SK-N-SH (cell line): Measurements from ENCODE around the gene F9.

Experiments used
- CTCF ChIP-seq: fragments of 200-600 bp; sonication (generic); IDR thresholded peaks from 2 replicates; pipeline ENCODE4 v1.6.1; 2017; ENCODE audit warnings: antibody characterized with exemption, mild to moderate bottlenecking, moderate library complexity
- ELF1 ChIP-seq: IDR thresholded peaks from 2 replicates; pipeline ENCODE4 v1.4.0; 2012
- EZH2phosphoT487 ChIP-seq: fragments of 200-600 bp; sonication (generic); IDR thresholded peaks from 2 replicates; pipeline ENCODE4 v1.6.1; 2017; ENCODE audit warnings: low read depth, mixed run types, mild to moderate bottlenecking, antibody characterized with exemption, moderate library complexity, borderline replicate concordance
- FOXM1 ChIP-seq: IDR thresholded peaks from 2 replicates; pipeline ENCODE4 v1.4.0; 2012; ENCODE audit warnings: low read depth, mild to moderate bottlenecking
- MAX ChIP-seq: IDR thresholded peaks from 2 replicates; pipeline ENCODE4 v1.4.0; 2012; ENCODE audit warnings: low read depth
- NFIC ChIP-seq: IDR thresholded peaks from 2 replicates; pipeline ENCODE4 v1.4.0; 2012; ENCODE audit warnings: borderline replicate concordance
- RAD21 ChIP-seq: IDR thresholded peaks from 2 replicates; pipeline ENCODE4 v1.6.1; 2012; ENCODE audit warnings: mild to moderate bottlenecking, low read length
- SIN3A ChIP-seq: IDR thresholded peaks from 2 replicates; pipeline ENCODE4 v1.6.1; 2012; ENCODE audit warnings: low read depth, mild to moderate bottlenecking, low read length, moderate library complexity, borderline replicate concordance
- TAF1 ChIP-seq: IDR thresholded peaks from 2 replicates; pipeline ENCODE4 v1.6.1; 2012; ENCODE audit warnings: low read depth, mild to moderate bottlenecking, low read length, moderate library complexity, borderline replicate concordance
- USF1 ChIP-seq: IDR thresholded peaks from 2 replicates; pipeline ENCODE4 v1.4.0; 2012; ENCODE audit warnings: low read depth, borderline replicate concordance
- USF2 ChIP-seq: fragments of 150-350 bp; IDR thresholded peaks from 2 replicates; pipeline ENCODE4 v1.6.1; 2017; ENCODE audit warnings: antibody characterized with exemption, low read length, low read depth, borderline replicate concordance
- ZBTB33 ChIP-seq: IDR thresholded peaks from 2 replicates; pipeline ENCODE4 v1.4.0; 2012; ENCODE audit warnings: low read depth, borderline replicate concordance

GRCh38 chrX:139581068-139581467 is 50.5 kb downstream of the F9 start:
- TF ChIP-seq MAX: no peak
- no peak for TF ChIP-seq CTCF
- TF ChIP-seq ZBTB33: no peak
- no peak for TF ChIP-seq TAF1
- no peak for TF ChIP-seq FOXM1
- no peak for TF ChIP-seq USF1
- TF ChIP-seq NFIC: no peak
- TF ChIP-seq USF2: no peak
- no peak for TF ChIP-seq RAD21
- TF ChIP-seq ELF1: no peak
- no peak for TF ChIP-seq EZH2phosphoT487
- no peak for TF ChIP-seq SIN3A
